ENCODE results near the gene RPLP2.
A peak's percentile ranks its signal among the peaks of the same experiment; 100 is the strongest.

The RPLP2 gene

GRCh38 chr11:773830-774229, 35.9 kb upstream of the RPLP2 start:
- no peak for DNase-seq (ENCODE audit: low read depth in 2 of 2)

- no peak for DNase-seq (ENCODE audit: low read depth in 2 of 2)
Observed at GRCh38 chr11:774873-775592, 34.7 kb upstream of the RPLP2 start.

- DNase-seq (ENCODE audit: low read depth in 2 of 2) = no peak
Observed at GRCh38 chr11:776263-776560, 33.6 kb upstream of the RPLP2 start.

DNA sequence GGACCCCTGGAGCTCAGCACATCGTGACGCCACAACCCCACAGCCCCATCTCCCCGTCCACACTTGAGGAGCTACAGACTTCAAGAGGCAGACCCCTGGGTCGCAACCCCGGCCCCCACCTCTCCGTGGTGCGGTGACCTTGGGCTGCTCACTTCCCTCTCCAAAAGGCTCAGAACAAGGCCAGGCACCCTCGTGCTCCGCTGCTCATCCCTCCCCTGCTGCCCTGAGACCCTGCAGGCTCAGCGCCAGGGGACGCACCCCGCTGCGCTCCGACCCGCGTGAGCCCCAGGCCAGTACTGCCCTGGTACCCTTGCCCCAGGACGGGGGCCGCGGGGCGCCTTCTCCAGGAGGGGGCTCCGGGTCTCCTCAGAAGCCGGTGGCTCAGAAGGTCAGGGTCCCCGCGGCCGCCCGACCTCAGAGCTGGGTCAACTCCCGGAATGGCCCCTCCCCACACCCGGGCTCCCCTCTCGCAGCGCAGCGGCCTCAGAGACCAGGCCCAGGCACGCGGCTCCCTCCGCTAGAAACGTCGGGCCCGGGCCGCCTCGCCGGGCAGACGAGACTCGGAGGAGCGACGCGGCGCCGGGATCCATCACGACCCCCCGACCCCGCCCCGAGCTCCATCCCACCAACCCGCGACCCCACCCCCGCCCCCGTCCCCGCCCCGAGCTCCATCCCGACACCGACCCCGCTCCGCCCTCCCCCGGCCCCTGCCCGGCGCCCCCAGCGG, 33.0 kb upstream of the RPLP2 start:
- DNase-seq (ENCODE audit: low read depth in 2 of 2) = no peak

DNA sequence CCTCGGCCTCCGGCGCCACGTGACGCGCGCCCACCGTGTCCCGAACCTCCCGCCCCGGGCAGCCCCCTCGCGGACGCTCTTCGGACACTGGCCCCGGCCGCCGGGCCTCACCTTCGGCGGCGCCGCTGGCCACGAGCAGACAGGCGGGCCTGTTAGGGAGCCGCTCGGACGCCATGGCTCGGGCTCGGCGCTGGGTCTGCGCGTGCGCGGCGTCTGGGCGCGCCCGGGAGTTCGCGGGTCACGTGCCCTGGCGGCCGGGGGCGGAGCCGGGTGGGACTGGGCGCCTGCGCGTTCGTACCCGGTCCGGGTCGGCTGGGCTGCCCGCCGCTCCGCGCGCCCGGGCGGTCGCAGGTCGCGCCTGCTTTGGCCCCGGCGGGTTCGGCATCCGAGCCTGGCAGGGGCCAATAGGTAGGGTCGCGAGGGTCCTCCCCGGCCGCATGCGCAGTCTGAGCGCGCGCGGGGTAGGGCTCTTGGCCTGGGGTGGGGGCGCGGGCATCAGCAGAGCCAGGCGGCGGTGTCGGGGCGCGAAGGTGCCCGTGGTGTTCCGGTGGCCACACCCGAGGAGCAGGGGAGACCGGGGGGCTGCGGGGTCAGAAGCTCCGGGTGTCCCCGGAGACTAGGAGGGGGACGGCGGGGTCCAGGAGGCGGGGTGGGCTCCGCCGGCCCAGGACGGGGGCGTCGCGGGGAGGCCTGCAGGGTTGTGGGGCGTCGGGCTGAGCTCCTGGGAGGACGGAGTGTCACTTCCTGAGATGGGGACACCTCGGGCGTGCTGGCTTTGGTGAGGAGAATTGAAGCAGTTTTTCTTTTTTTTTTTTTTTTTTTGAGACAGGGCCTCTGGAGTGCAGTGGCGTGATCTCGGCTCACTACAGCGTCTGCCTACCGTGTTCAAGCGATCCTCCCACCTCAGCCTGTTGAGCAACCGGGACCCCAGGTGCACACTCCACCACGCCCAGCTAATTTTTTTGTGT, 32.2 kb upstream of the RPLP2 start, which contains the start of gene GATD1:
GATD1 (minus strand) TSS at position 200 of the 968 bp plus-strand sequence; CDS start at position 175, 25 bp downstream.
- peak; percentile 92 to 96 for DNase-seq (ENCODE audit: low read depth in 2 of 2)

GRCh38 chr11:778976-779954, 30.5 kb upstream of the RPLP2 start:
- no peak for DNase-seq (ENCODE audit: low read depth in 2 of 2)

DNA sequence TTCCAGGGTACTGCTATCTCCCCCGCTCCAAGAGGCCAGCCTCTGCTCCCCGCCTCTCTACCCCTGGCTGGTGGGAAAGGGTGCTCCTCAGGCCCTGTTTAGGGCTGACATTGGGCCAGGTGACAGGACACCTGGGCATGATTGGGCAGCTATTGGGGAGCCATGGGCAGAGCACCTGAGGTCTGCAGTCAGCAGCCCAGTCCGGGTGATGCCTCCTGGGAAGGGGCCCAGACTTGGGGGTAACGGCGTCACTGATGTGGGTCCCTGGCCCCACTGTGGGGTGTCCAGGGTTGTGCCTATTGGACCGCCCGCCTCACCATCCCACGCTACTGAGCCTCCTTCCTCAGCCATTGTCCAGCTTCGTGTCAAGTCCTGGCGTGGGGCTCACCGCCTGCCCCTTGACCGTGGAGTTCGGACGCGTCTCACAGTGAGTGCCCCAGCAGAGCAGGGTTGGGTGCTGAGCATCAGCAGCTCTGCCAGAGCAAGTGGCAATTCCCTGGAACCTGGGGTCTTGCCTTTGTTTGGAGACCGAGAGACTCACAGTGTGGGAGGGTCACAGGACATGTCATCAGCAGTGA, 29.7 kb upstream of the RPLP2 start:
- DNase-seq (ENCODE audit: low read depth in 2 of 2) = no peak

- DNase-seq (ENCODE audit: low read depth in 2 of 2) = no peak
Observed at GRCh38 chr11:782264-783174, 27.2 kb upstream of the RPLP2 start.

DNA sequence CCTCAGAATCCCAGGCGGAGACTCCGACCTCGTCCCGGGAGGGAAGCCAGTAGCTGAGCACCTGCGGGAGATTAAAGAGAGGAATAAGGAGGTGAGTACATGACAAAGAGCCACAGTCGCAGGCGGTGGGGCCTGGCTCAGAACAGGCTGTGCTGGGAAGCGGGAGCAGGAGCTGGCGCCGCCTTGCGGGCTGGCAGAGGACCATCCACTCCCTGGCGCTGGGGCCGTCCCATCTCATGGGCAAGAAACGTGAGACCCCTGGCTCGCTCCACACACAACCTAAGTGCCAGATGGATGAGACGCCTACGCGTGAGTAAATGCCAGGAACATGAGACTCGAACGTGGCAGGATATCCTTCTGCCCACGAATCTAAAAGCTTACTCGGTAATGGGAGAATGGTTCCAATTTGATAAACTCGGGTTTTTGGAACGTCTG, 26.2 kb upstream of the RPLP2 start:
- no peak for DNase-seq (ENCODE audit: low read depth in 2 of 2)

DNA sequence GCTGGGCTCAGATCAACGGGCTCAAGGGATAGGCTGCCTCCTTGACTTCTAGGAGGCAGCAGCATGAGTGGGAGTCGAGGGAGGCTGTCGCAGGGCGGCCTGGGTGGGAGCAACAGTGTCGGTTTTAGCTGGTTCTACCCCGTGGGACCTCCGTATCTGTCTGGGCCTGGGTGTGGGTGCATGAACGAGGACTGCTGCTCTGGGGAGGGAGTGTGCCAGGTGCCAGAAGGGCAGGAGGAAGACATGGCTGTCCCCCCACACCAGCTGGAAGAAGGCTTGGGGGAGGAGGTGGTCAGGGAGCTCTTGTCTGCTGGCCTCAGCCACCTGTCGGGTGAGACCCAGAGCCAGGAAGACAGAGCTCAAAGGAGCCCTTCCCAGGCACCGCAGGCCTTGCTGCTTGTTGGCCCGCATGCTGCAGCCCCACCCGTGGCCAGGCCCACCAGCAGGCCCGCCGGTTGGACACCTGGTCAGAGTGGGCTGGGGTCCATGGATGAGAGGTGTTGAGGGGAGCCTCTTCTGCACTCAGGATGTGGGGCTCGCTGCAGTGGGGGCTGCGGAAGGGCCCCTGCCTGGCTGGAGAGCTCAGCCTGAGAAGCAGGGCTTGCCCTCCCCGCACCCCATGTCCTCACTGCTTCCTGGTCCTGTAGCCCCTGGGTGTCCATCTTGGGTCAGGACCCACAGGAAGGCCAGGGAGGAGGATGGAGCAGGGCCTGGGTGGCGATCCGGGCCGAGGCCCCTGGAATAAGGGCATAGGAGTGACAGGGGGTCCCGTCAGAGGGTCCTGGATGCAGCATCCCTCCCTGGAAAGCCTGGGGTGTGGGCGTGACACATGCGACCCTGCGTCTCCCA, 23.3 kb upstream of the RPLP2 start:
- DNase-seq (ENCODE audit: low read depth in 2 of 2) = no peak

DNA sequence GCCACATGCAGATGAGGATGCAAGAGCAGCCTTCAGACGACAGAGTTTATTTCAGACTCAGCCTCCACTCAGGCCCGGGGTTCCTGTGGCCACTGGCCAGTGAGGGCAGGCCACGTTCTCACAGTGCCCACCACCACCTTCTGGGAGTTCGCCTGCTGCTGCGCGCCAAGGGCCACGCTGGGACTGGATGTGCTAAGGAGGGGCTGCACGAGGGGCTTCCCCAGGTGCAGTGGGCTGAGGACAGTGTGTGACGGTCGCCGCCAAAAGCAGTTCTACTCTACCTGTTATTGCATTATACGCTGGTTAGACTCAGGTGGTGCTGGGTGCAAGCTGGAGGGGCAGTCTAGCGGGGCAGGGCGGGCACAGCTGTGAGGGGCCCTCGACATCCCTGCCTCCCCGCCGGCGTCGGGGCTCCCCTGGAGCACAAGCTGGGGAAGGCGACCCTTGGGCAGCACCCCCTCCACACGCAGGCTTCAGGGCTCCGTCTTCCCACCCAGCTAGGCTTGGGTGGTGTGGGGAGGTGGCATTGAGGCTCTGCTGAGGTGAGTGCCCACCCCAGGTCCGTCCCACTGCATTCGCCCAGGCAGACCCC, 22.6 kb upstream of the RPLP2 start:
- no peak for DNase-seq (ENCODE audit: low read depth in 2 of 2)

DNA sequence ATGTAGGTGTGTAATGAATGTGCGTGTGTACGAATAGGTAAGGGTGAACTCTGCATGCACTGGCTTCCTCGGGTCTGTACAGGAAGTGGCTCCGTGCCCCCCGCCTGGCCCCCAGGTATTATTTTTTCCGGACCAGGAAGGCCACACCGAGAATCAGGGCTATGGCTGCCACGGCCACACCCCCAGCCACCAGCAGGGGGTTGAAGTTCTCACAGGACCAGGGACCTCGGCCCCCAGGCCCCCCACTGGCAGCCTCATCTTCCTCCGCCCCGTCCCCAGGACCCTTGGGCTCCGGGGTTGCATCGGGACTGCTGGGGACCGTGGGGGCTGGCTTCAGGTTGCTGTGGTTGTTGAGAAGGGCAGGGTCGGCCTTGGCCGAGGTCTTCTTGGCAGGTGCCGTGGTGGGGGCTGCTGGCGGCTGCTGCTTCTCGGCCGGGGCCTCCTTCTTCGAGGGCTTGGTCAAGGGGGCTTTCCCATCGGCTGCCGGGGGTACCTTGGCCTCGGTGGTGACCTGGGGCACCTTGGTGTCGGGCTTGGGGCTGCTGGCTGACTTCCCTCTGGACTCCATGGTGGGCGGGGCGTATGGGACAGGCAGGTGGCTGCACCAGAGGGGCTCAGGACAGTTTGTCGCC, 21.6 kb upstream of the RPLP2 start:
- no peak for DNase-seq (ENCODE audit: low read depth in 2 of 2)

- DNase-seq (ENCODE audit: low read depth in 2 of 2) = no peak
Observed at GRCh38 chr11:788953-789940, 20.5 kb upstream of the RPLP2 start.

GRCh38 chr11:789943-790342, 19.8 kb upstream of the RPLP2 start, which contains the start of gene CEND1:
TSS of gene CEND1 (minus strand) at chr11:790090. CDS start at chr11:788576, 1,514 bp downstream.
- DNase-seq (ENCODE audit: low read depth in 2 of 2) = peak in 1 of 2 donors; percentile 52

DNA sequence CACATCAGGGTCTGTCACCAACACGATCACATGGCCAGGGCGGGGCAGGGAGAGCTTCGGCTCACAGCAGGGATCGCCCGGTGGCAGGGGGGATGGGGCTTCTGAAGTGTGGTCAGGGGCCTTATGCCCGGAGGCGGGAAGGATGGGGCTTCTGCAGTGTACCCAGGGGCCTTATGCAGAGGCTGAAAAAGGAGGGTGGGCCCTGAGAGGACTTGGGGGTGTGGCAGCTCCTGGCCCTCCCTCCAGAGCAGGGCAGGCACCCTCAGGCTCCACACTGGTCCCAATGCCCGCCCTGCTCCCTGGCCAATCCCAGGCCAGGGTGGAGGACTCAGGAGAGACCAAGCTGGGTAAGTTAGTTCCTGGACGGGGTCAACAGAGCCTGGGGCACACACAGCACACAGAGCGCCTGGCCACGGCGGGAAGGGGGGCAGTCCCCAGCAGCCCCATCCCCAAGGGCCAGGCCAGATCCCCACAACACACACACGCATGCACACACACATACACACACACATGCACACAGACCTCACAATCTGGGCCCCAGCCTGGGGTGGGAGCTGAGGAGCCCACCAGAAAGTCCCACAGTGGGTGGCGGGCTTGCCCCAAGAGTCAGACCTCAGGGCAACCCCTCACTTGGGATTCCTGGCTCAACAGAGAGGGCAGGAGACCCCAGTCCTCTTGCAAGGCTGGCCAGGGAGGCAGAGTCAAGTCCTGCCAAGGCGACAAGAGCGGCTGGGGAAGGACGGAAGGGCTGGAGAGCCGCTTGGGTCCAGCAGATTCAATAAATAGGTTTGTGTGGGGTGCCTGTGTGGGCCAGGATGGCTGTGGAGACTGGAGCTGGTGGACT, 18.8 kb upstream of the RPLP2 start:
- no peak for DNase-seq (ENCODE audit: low read depth in 2 of 2)

Data from stimulated activated CD8-positive, alpha-beta memory T cell treated with anti-CD3 and anti-CD28 coated beads, Interleukin-2, amount 100 ng/mL, for 48 hours (primary cell).